Measurements from ENCODE around the gene DPP6.
"Not testable (repeated sequence)": the region's sequence is repeated elsewhere in the genome, so short reads cannot be mapped to it uniquely, and the experiment has no call there.

DNA sequence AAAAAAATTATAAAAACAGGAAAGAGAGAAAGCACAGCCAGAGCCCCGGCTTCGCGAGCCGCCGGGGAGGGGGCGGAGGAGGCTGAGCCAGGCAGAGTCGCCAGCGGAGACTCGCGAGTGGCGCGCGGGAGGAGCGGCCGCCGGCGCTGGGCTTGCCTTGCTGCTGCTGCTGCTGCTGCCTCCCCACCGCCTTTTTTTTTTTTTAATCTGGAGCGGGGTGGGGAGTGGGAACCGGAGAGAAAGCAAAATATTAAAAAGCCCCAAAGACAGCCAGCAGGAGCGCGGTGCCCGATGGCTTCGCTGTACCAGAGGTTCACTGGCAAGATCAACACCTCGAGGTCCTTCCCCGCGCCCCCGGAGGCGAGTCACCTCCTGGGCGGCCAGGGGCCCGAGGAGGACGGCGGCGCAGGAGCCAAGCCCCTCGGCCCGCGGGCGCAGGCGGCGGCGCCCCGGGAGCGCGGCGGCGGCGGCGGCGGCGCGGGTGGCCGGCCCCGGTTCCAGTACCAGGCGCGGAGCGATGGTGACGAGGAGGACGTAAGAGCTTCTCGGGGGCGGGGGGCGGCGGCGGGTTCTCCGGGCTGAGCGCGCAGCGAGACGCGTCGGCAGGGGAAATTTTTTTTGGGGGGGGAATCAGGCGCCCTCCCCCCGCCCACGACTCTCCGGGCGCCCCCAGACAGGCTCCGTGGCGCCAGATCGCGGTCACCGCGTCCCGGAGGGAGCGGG is 493 bp downstream of the DPP6 start:
- not testable (repeated sequence) for TF ChIP-seq EZH2phosphoT487 (IDR thresholded peaks at IDR 0.05; ENCODE audit: borderline replicate concordance, low read depth, low read length)
- TF ChIP-seq, protein P1, sequence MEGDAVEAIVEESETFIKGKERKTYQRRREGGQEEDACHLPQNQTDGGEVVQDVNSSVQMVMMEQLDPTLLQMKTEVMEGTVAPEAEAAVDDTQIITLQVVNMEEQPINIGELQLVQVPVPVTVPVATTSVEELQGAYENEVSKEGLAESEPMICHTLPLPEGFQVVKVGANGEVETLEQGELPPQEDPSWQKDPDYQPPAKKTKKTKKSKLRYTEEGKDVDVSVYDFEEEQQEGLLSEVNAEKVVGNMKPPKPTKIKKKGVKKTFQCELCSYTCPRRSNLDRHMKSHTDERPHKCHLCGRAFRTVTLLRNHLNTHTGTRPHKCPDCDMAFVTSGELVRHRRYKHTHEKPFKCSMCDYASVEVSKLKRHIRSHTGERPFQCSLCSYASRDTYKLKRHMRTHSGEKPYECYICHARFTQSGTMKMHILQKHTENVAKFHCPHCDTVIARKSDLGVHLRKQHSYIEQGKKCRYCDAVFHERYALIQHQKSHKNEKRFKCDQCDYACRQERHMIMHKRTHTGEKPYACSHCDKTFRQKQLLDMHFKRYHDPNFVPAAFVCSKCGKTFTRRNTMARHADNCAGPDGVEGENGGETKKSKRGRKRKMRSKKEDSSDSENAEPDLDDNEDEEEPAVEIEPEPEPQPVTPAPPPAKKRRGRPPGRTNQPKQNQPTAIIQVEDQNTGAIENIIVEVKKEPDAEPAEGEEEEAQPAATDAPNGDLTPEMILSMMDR (conservative IDR thresholded peaks at IDR 0.05; ENCODE audit: low read length): not testable (repeated sequence)
